GM19438 (cell line): Measurements from ENCODE around the gene GSC2.
"Not testable (repeated sequence)": the region's sequence is repeated elsewhere in the genome, so short reads cannot be mapped to it uniquely, and the experiment has no call there.

Source experiments
- ATAC-seq: cut with Tn5 transposase; IDR thresholded peaks from one replicate; pipeline ENCODE4 v1.9.1; 2021; ENCODE audit warnings: low read depth; ENCODE audit not compliant: unreplicated experiment

The GSC2 gene

DNA sequence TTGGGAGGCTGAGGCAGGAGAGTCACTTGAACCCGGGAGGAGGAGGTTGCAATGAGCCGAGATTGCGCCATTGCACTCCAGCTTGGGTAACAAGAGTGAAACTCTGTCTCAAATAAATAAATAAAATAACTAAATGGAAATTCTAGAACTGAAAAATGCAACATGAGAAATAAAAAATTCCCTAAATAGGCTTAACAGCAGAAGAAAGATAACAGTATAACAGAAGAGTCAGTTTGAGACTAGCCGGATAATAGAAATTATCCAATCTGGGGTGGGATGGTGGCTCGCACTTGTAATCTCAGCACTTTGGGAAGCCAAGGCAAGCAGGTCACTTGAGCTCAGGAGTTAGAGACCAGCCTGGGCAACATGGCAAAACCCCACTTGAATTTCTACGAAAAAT, 14.3 kb upstream of the GSC2 start:
- no peak for ATAC-seq

DNA sequence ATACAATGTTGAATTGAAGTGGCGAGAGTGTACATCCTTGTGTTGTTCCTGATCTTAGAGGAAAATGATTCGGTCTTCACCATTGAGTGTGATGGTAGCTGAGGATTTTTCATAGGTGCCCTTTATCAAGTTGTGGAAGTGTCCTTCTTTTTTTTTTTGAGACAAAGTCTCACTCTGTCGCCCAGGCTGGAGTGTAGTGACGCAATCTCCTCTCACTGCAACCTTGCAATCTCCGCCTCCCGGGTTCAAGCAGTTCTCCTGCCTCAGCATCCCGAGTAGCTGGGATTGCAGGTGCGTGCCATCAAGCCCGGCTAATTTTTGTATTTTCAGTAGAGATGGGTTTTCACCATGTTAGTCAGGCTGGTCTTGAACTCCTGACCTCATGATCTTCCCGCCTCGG, 8.6 kb upstream of the GSC2 start:
- not testable (repeated sequence) for ATAC-seq

- ATAC-seq: not testable (repeated sequence)
These were observed 6.0 kb upstream of the GSC2 start for GRCh38 chr22:19156109-19156508.

- no peak for ATAC-seq
These were observed 3.1 kb upstream of the GSC2 start for GRCh38 chr22:19152942-19153883.

DNA sequence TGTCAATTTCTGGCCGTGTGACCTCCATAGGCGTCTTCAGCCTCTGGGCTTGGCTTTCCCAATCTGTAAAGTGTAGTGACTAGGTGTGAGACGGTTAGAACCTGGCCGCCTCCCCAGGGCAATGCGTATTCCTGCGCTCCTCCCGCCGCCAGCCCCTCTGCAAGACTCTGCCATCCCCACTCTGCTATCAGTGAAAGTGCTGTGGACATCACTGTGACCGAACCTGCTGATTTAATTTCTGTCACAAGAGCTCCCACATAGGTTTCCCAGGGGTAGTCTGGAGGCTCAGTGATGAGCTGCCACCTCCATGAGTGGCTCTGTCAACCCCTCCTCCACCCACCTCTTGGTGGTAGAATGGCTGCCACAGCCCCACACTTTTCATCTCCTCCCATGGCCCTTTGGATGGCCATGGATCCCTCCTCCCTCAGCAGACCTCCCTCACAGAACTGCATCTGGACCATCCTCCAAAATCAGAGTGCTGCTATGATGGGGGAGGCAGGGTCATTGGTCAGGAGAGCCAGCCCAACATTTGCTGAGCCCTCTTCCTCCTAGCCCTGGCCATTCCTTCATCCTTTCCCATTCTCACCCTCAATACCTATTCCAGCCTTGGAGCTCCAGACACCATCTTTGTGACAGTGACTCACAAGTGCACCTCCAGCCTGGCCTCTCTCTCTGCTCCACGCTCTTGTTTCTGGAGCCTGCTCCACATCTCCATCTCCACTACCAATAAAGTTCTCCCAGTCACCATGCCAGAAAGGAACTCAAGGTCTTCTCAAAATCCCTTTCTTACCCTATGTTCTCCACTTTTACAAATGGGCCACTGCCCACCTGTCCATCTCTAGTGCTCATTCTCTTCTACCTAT, 1.5 kb upstream of the GSC2 start:
- ATAC-seq: no peak

GRCh38 chr22:19150482-19151328, 613 bp upstream of the GSC2 start:
- no peak for ATAC-seq

- ATAC-seq: no peak
These were observed 827 bp downstream of the GSC2 start for GRCh38 chr22:19149047-19149883.

DNA sequence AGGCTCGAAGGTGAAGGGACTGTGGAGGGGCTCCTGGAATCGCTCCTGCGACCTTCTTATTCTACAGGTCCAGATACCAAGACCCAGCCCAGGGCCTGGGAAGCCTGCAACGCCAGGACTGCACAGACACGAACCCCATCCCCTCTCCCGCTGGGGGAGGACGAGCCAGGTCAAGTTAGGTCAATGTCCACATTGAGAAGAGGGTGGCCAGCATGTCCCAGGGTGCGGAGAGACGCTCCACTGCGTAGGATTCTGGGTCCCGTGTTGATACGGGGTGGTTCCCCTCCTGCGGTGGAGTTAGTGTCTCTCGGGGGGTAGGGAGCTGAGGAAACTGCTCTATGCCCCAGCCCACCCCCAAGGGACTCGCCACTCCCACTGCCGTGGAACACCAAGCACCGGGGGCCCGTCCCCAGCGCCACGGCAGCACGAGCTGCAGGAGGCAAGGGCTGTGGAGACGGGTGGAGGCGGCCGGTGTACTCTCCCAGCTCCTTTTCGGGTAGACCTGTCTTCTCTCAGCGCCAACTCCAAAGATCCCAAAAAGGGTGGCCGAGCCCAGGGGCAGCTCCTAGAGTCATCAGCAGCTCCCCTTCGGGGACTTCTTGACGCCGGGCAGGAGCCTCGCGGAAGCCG, 1.6 kb downstream of the GSC2 start:
- no peak for ATAC-seq

GRCh38 chr22:19147195-19147780, 2.8 kb downstream of the GSC2 start:
- ATAC-seq: no peak

- no peak for ATAC-seq
These were observed 3.7 kb downstream of the GSC2 start for GRCh38 chr22:19146215-19146968.

GRCh38 chr22:19143967-19144400, 6.1 kb downstream of the GSC2 start:
- peak; percentile 8 for ATAC-seq

- ATAC-seq: no peak
These were observed 6.9 kb downstream of the GSC2 start for GRCh38 chr22:19143212-19143611.

- ATAC-seq: no peak
These were observed 7.7 kb downstream of the GSC2 start for GRCh38 chr22:19142394-19142793.

DNA sequence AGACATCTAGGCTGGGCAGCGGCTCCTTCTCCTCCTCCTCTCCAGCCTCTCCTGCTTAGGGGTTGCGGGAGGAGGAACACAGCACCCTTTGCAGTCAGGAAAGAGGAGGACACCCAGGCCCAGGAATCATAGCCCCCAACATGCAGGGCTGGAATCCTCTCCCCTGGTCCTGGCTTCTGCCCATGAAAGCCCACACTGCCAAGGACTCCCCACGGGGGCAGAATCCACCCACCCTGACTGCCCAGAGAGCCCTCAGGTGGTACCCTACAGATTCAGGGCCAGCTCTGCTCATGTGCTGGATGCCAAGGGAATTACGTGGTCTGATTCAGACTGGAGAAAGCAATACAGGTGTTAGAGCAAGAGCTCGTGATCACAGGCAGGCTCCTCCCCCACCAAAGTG, 10.1 kb downstream of the GSC2 start:
- ATAC-seq: no peak

DNA sequence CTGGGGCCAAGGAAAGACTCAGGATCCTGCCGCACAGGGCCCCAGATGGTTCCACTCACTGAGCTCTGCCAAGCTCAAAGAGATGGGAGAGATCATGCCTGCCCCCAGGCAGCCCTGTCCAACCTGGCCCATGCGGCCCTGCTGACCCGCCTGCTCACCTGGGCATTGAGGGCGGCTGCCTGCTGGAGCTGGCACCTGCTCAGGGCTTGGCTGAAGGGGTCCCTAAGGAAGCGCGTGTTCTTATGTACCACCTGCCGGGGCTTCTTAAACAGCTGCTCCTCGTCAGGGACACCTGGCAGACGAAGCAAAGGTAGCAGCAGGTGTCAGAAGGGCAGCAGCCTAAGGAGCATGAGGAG, 11.1 kb downstream of the GSC2 start:
- ATAC-seq: no peak

DNA sequence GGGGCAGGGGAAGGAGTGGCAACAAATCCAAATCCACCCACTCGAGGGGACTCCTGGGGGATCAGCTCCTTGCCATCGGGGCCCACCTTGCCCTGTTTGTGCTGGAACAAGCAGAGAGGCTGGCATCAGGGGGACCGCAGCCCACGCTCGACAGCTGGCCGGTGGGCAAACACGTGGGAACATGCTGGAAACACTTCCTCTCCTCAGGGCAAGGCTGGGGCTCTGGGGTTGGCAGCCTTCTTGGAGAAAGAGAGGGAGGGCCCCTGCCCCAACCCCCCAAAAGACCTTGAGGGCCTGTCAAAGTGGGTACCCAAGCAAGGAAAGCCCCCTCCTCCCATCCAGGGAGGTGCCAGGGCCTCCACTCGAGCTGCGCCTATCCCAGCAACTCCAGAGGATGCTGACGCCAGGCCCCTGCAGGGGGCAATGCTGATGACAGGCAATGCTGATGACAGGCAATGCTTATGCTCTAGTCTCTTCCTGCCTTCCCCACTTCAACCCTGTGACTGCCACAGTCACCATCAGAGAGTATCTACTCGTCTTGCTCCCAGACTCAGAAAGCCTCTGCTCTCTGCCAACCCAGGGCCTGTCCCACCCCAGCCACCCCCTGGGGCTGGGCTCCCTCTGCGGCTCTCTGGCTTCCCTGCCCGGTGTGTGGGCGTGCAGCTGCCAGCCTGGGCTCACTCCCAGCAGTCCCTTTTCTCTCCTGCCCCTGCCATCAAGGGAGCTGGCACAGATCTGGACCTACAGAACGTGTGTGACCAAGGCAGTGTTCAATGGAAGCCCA, 11.7 kb downstream of the GSC2 start:
- no peak for ATAC-seq

- no peak for ATAC-seq
These were observed 12.5 kb downstream of the GSC2 start for GRCh38 chr22:19137384-19138216.
